Measurements from ENCODE around the gene MMP24.
"Not testable (repeated sequence)": the region's sequence is repeated elsewhere in the genome, so short reads cannot be mapped to it uniquely, and the experiment has no call there.

MMP24 gene

DNA sequence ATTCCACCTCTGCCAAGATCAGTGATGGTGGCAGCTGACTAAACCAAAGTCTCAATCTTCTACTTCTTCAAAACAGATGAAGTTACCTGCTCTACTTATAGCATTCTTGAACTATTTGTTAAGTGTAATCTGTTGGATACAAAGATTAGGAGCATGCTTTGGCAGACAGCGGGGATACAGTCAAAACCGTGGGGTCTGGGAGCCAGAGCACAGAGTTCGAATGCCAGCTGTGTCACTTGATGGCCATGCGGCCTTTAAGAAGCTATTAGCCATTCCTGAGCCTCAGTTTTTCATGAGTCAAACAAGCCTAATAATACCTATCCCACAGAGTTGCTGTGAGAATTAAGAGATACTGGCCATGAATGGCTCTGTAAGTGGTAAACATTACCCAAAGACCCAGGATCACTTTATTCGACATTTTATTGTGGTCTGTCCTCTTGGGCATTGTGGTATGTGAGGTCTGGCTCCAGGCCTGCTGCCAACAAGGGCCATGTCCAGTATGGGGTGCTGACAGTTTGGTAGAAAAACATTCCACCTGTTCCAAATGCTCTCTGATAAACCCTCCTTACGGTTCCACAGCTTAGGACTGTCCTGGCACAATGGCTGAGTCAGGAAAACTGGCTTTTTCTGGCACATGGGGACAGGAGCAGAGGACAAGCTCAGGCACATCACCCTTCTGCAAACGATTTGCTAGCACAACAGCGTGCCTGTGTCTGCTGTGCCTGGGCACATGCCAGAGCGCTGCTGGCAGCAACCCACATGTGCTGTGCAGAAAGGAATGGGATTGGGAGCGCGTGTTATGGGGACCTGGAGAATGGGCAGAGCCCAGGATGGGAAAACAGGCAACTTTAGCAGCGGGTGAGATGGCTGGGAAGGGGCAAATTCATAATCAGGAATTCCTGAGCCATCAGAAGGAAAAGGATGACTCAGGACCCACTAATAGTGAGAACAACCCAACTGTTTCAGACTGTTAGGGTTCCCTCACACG, 81.5 kb downstream of the MMP24 start:
- Histone ChIP-seq H3K9ac (ENCODE audit: low read depth in 1 of 2, low read length in 2 of 2) (peak overlapping the region in 1 of 2 donors; percentile 0), H3K27me3 (ENCODE audit: control insufficient read depth in 1 of 2, insufficient read depth in 2 of 2, low read length in 2 of 2) (no peaks in the 10 kb centered on the region), H3K27ac (ENCODE audit: low read depth, low read length) (no peak overlapping the region), H3K9me3 (ENCODE audit: control insufficient read depth in 1 of 2, low read length in 2 of 2) (no peaks in the 10 kb centered on the region), H3K36me3 (ENCODE audit: control insufficient read depth in 1 of 2, insufficient read depth in 2 of 2, low read length in 2 of 2) (peaks cover 7 to 21% of the 10 kb centered on the region in 2 donors), H3K4me1 (ENCODE audit: control insufficient read depth in 1 of 2, insufficient read depth in 2 of 2, low read length in 2 of 2) (peaks cover 7 to 29% of the 10 kb centered on the region in 2 donors), H3K4me3 (ENCODE audit: low read depth in 1 of 2, low read length in 2 of 2) (no peak overlapping the region)

DNA sequence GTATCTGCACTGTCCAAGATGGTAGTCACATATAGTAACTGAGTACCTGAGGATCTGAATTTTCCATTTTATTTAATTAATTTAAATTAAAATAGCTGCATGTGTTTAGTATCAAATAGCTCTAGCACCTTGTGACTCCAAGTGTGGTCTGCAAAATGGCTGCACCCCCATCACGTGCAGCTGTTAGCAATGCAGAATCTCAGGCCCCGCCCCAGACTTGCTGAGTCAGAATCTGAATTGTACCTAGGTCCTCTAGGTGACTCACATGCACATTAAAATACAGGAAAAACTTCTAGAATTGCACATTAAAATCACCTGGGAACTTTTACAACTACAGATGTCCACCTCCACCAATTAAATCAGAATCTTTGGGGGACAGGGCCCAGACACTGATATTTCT, 84.9 kb downstream of the MMP24 start:
- H3K9me3 ChIP-seq (ENCODE audit: control insufficient read depth in 1 of 2, low read length in 2 of 2) = no peaks in the 10 kb centered on the region
- peaks cover 0 to 26% of the 10 kb centered on the region in 2 donors for H3K36me3 ChIP-seq (ENCODE audit: control insufficient read depth in 1 of 2, insufficient read depth in 2 of 2, low read length in 2 of 2)
- H3K27ac ChIP-seq (ENCODE audit: low read depth, low read length) = no peak overlapping the region
- peaks cover 0 to 13% of the 10 kb centered on the region in 2 donors for H3K4me1 ChIP-seq (ENCODE audit: control insufficient read depth in 1 of 2, insufficient read depth in 2 of 2, low read length in 2 of 2)
- no peaks in the 10 kb centered on the region for H3K27me3 ChIP-seq (ENCODE audit: control insufficient read depth in 1 of 2, insufficient read depth in 2 of 2, low read length in 2 of 2)
- no peak overlapping the region for H3K9ac ChIP-seq (ENCODE audit: low read depth in 1 of 2, low read length in 2 of 2)
- no peak overlapping the region for H3K4me3 ChIP-seq (ENCODE audit: low read depth in 1 of 2, low read length in 2 of 2)

DNA sequence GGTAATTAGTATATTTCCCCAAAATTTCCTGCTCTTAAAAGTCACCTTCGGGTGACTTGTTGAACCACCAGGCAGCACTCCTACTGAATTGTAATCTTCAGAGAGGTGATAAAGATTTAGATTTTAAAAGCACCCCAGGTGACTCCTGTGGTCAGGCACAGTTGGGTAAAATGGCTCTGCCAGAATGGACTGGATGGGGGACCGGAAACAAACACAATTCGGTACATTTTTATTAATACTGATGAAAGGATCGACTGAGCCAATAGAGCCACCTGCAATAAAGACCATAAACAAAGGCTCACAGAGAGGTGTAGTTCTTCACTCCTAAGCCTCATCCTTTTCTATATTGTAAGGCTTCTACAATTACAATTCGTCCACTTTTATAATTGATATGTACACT, 85.3 kb downstream of the MMP24 start:
- Histone ChIP-seq H3K36me3 (ENCODE audit: control insufficient read depth in 1 of 2, insufficient read depth in 2 of 2, low read length in 2 of 2) (peaks cover 0 to 25% of the 10 kb centered on the region in 2 donors), H3K27ac (ENCODE audit: low read depth, low read length) (no peak overlapping the region)

DNA sequence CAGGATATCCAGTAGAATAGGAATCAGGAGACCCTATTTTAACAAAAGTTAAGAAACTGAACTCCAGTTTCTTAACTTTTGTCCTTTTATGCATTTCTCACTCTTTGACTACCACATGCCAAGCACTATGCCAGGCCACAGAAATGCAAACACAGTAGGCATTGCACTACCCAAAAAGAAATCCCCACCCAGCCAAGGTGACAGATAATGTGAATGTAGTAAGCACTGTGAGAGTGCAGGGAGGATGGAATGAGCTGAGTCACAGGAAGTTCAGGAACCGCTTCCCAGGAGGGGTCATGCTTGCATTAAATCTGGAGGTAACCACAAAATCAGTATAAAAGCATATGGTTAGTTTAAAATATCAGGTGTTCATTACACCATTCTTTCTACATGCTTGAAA, 85.8 kb downstream of the MMP24 start:
- H3K36me3 ChIP-seq (ENCODE audit: control insufficient read depth in 1 of 2, insufficient read depth in 2 of 2, low read length in 2 of 2) = peaks cover 0 to 25% of the 10 kb centered on the region in 2 donors
- no peaks in the 10 kb centered on the region for H3K9me3 ChIP-seq (ENCODE audit: control insufficient read depth in 1 of 2, low read length in 2 of 2)
- H3K4me1 ChIP-seq (ENCODE audit: control insufficient read depth in 1 of 2, insufficient read depth in 2 of 2, low read length in 2 of 2) = peaks cover 0 to 6% of the 10 kb centered on the region in 2 donors
- no peak overlapping the region for H3K9ac ChIP-seq (ENCODE audit: low read depth in 1 of 2, low read length in 2 of 2)
- H3K27me3 ChIP-seq (ENCODE audit: control insufficient read depth in 1 of 2, insufficient read depth in 2 of 2, low read length in 2 of 2) = no peaks in the 10 kb centered on the region
- no peak overlapping the region for H3K4me3 ChIP-seq (ENCODE audit: low read depth in 1 of 2, low read length in 2 of 2)
- H3K27ac ChIP-seq (ENCODE audit: low read depth, low read length) = no peak overlapping the region

More for the DNA sequence above, 85.3 kb downstream of the MMP24 start:
- Histone ChIP-seq H3K27me3 (ENCODE audit: control insufficient read depth in 1 of 2, insufficient read depth in 2 of 2, low read length in 2 of 2) (no peaks in the 10 kb centered on the region), H3K9me3 (ENCODE audit: control insufficient read depth in 1 of 2, low read length in 2 of 2) (no peaks in the 10 kb centered on the region), H3K4me3 (ENCODE audit: low read depth in 1 of 2, low read length in 2 of 2) (no peak overlapping the region), H3K9ac (ENCODE audit: low read depth in 1 of 2, low read length in 2 of 2) (no peak overlapping the region), H3K4me1 (ENCODE audit: control insufficient read depth in 1 of 2, insufficient read depth in 2 of 2, low read length in 2 of 2) (peaks cover 0 to 8% of the 10 kb centered on the region in 2 donors)

DNA sequence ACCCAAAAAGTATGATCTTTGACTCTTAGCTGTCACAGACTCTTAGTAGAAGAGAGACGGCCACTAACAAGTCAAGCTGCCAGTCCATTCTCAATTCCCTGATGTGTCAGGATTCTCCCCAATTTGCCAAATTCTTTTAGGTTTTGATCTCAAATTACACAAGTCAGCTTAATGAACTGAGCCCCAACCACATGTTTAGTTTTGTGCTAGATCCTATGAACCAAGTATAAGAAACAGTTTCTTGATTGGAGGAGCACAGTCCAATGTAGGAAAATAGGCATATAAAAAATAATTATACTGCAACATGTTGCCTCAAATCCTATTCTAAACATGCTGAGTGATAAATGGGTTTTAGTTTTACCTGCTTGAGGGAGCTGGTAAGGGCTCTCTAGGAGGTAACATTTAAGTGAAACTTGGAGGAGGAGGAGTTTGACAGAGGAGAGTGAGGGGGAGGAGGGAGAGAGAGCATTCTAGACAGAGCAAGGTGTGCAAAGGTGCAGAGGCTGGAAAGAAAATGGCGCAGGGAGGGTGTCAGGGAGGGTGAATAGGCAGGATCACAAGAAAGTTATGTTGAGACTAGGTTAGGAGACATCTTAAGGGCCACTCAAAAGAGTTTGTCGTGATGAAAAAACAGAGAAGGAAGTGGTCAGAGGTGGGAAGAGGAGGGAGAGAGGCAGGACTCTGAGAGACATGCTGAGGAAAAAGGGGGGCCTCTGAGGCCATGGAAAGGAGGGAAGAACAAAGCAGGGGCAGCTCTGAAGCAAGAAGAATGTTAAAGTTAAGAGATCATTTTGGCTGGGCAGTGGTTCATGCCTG, 88.5 kb downstream of the MMP24 start:
- peaks cover 0 to 10% of the 10 kb centered on the region in 2 donors for H3K36me3 ChIP-seq (ENCODE audit: control insufficient read depth in 1 of 2, insufficient read depth in 2 of 2, low read length in 2 of 2)
- H3K9me3 ChIP-seq (ENCODE audit: control insufficient read depth in 1 of 2, low read length in 2 of 2) = no peaks in the 10 kb centered on the region
- peaks cover 12 to 26% of the 10 kb centered on the region in 2 donors for H3K4me1 ChIP-seq (ENCODE audit: control insufficient read depth in 1 of 2, insufficient read depth in 2 of 2, low read length in 2 of 2)
- no peak overlapping the region for H3K9ac ChIP-seq (ENCODE audit: low read depth in 1 of 2, low read length in 2 of 2)
- no peak overlapping the region for H3K27ac ChIP-seq (ENCODE audit: low read depth, low read length)
- no peaks in the 10 kb centered on the region for H3K27me3 ChIP-seq (ENCODE audit: control insufficient read depth in 1 of 2, insufficient read depth in 2 of 2, low read length in 2 of 2)
- no peak overlapping the region for H3K4me3 ChIP-seq (ENCODE audit: low read depth in 1 of 2, low read length in 2 of 2)

DNA sequence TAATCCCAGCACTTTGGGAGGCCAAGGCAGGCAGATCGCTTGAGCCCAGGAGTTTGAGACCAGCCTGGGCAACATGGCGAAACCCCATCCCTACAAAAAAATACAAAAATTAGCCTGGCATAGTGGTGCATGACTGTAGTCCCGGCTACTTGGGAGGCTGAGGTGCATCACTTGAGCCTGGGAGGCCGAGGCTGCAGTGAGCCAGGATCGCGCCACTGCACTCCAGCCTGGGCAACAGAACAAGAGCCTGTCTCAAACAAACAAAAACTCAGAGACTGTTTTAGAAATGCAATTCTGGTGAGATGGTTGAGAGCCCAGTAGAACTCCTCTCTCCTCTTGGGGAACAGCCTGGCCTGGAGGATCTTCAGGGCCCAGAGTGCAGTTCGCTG, 89.1 kb downstream of the MMP24 start:
- H3K9ac ChIP-seq (ENCODE audit: low read depth in 1 of 2, low read length in 2 of 2); H3K9me3 ChIP-seq (ENCODE audit: control insufficient read depth in 1 of 2, low read length in 2 of 2); H3K27me3 ChIP-seq (ENCODE audit: control insufficient read depth in 1 of 2, insufficient read depth in 2 of 2, low read length in 2 of 2); H3K4me3 ChIP-seq (ENCODE audit: low read depth in 1 of 2, low read length in 2 of 2); H3K27ac ChIP-seq (ENCODE audit: low read depth, low read length): not testable (repeated sequence)
- H3K4me1 ChIP-seq (ENCODE audit: control insufficient read depth in 1 of 2, insufficient read depth in 2 of 2, low read length in 2 of 2) = peaks cover 12 to 32% of the 10 kb centered on the region in 2 donors
- H3K36me3 ChIP-seq (ENCODE audit: control insufficient read depth in 1 of 2, insufficient read depth in 2 of 2, low read length in 2 of 2) = peaks cover 0 to 14% of the 10 kb centered on the region in 2 donors

DNA sequence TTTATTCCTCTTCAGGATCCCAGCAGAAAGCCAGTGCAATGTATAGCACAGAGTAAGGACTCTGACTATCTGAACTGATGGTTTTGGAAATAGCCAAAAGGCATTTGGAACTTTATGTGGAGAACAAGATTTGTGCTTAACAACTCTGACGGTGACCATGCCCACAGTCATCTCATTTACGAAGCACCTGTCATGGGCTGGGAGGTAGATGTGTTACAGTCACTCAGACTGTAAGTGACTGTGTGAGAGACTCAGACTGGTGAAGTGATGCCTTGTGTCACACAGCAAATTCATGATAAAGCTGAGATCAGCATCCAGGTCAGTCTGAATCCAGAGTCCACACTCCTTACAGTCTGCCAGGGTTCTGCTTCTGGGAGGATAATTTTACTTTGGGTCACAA, 89.6 kb downstream of the MMP24 start:
- Histone ChIP-seq H3K4me3 (ENCODE audit: low read depth in 1 of 2, low read length in 2 of 2) (no peak overlapping the region), H3K4me1 (ENCODE audit: control insufficient read depth in 1 of 2, insufficient read depth in 2 of 2, low read length in 2 of 2) (peaks cover 12 to 34% of the 10 kb centered on the region in 2 donors), H3K9ac (ENCODE audit: low read depth in 1 of 2, low read length in 2 of 2) (no peak overlapping the region)

DNA sequence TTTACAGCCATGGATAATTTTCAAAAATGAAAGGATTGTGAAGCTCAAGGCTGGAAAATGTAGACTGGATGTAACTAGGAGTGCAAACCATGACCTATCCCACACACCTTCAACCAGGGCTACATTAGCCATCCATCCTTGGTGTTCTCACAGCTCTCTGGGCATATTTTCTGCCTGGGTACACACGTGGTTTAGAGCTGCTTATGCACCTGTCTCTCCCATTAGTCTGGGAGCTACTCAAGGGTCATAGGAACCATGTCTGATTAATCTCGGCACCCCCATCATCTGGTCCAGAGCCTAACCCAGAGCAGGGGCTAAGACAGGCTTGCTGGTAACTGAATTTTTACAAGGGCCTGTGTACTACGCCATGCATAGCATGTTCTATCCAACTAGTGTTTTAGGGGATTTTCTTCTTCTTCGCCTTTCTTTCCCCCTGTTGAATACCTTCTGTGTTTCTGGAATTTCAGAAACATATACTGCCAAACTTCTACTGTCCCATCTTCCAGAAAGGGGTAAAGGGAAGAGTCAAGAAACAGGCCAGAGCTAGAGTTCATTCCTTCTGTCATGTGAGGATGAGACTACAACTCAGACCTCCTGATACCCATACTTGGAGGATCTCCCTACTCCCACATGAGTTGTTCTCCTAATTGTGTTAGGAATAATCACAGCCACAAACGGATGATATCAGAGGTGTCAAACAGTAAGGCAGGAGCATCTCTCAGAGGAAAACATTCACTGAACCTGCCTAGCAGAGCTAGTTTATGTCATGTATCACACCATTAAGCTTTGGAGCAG, 91.1 kb downstream of the MMP24 start:
- peak overlapping the region; percentile 5 to 22 for H3K9ac ChIP-seq (ENCODE audit: low read depth in 1 of 2, low read length in 2 of 2)
- H3K36me3 ChIP-seq (ENCODE audit: control insufficient read depth in 1 of 2, insufficient read depth in 2 of 2, low read length in 2 of 2) = peaks cover 0 to 16% of the 10 kb centered on the region in 2 donors
- H3K27ac ChIP-seq (ENCODE audit: low read depth, low read length) = peak overlapping the region; percentile 13
- no peaks in the 10 kb centered on the region for H3K9me3 ChIP-seq (ENCODE audit: control insufficient read depth in 1 of 2, low read length in 2 of 2)
- no peak overlapping the region for H3K4me3 ChIP-seq (ENCODE audit: low read depth in 1 of 2, low read length in 2 of 2)
- no peaks in the 10 kb centered on the region for H3K27me3 ChIP-seq (ENCODE audit: control insufficient read depth in 1 of 2, insufficient read depth in 2 of 2, low read length in 2 of 2)
- peaks cover 12 to 34% of the 10 kb centered on the region in 2 donors for H3K4me1 ChIP-seq (ENCODE audit: control insufficient read depth in 1 of 2, insufficient read depth in 2 of 2, low read length in 2 of 2)

More for the DNA sequence above, 89.6 kb downstream of the MMP24 start:
- H3K27ac ChIP-seq (ENCODE audit: low read depth, low read length) = no peak overlapping the region
- H3K36me3 ChIP-seq (ENCODE audit: control insufficient read depth in 1 of 2, insufficient read depth in 2 of 2, low read length in 2 of 2) = peaks cover 0 to 16% of the 10 kb centered on the region in 2 donors
- H3K9me3 ChIP-seq (ENCODE audit: control insufficient read depth in 1 of 2, low read length in 2 of 2) = no peaks in the 10 kb centered on the region
- no peaks in the 10 kb centered on the region for H3K27me3 ChIP-seq (ENCODE audit: control insufficient read depth in 1 of 2, insufficient read depth in 2 of 2, low read length in 2 of 2)

DNA sequence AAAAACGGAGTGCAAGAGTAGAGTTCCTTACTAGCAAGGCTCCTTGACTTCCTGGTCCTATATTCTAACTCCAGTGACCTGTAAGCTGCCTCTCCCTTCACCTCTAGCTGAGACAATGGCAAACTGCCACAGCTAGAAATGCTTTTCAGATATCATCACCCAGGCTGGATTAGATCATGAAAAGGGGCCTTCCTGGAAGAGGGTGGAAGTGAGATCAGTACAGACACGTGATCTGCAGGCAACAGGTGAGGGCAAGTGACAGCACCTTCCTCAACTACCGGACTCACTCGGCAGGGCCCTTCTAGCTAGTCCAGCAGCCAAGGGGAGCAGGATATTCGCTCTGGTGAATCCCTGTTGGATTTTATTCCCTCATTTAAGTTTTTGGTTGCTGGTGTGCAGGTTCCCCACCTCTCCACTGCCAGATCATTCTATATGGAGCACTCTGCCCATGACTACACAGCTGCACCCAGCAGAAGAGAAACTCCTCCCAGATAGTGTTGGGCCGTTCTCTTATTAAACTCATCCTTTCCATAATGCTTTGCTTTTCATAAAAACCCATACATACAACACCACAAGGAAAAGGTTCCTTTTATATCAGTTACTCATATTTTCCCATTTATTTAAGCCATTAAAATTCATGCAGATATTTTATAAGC, 92.1 kb downstream of the MMP24 start:
- H3K9ac ChIP-seq (ENCODE audit: low read depth in 1 of 2, low read length in 2 of 2) = peak overlapping the region; percentile 5 to 24

More for the DNA sequence above, 92.1 kb downstream of the MMP24 start:
- peaks cover 12 to 34% of the 10 kb centered on the region in 2 donors for H3K4me1 ChIP-seq (ENCODE audit: control insufficient read depth in 1 of 2, insufficient read depth in 2 of 2, low read length in 2 of 2)
- no peaks in the 10 kb centered on the region for H3K27me3 ChIP-seq (ENCODE audit: control insufficient read depth in 1 of 2, insufficient read depth in 2 of 2, low read length in 2 of 2)
- H3K9me3 ChIP-seq (ENCODE audit: control insufficient read depth in 1 of 2, low read length in 2 of 2) = no peaks in the 10 kb centered on the region
- H3K27ac ChIP-seq (ENCODE audit: low read depth, low read length) = peak overlapping the region; percentile 66
- H3K36me3 ChIP-seq (ENCODE audit: control insufficient read depth in 1 of 2, insufficient read depth in 2 of 2, low read length in 2 of 2) = peaks cover 0 to 16% of the 10 kb centered on the region in 2 donors
- no peak overlapping the region for H3K4me3 ChIP-seq (ENCODE audit: low read depth in 1 of 2, low read length in 2 of 2)

Measured in duodenal mucosa (tissue), 2 donors.